OCI-LY7 (cell line): ENCODE results near the gene KCNJ11.

Source experiments
- EZH2phosphoT487 ChIP-seq: fragments of 200-600 bp; sonication (generic); IDR thresholded peaks from 2 replicates; pipeline ENCODE4 v1.6.1; 2018; ENCODE audit warnings: low read depth, borderline replicate concordance, mild to moderate bottlenecking, mixed run types, antibody characterized with exemption, low read length, moderate library complexity, mixed read lengths
- TF ChIP-seq, protein P1 (sequence below): fragments of 200-600 bp; sonication (generic); conservative IDR thresholded peaks from 2 replicates; pipeline ENCODE4 v1.5.1; 2014; ENCODE audit warnings: mild to moderate bottlenecking, antibody characterized with exemption, low read length, moderate library complexity, mixed read lengths

DNA sequence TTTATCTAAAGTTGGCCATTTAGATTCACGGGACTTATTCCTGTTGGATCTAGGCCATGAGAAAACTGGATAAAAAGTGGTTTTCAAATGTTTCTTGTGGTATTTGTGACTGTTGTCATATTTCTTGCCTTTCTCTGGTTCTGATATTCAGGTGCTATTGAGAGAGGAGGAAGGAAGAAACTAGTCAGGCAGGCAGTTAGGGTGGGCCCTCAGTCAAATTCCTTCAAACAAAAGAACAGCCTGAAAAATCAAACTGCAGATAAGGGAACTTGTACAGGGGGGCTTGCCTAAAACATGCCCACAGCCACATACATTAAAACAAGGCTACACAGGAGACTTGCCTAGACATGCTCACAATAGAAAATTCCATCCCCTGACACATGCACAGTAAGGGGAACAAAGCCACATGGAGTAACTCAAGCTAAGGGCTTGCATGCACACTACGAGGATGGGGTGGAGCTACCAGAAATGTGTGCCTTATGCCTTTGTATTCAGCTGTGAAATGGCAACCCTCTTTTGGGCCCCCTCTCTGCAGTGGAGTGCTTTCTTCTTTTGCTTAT is 18.7 kb downstream of the KCNJ11 start:
- TF ChIP-seq, protein P1, sequence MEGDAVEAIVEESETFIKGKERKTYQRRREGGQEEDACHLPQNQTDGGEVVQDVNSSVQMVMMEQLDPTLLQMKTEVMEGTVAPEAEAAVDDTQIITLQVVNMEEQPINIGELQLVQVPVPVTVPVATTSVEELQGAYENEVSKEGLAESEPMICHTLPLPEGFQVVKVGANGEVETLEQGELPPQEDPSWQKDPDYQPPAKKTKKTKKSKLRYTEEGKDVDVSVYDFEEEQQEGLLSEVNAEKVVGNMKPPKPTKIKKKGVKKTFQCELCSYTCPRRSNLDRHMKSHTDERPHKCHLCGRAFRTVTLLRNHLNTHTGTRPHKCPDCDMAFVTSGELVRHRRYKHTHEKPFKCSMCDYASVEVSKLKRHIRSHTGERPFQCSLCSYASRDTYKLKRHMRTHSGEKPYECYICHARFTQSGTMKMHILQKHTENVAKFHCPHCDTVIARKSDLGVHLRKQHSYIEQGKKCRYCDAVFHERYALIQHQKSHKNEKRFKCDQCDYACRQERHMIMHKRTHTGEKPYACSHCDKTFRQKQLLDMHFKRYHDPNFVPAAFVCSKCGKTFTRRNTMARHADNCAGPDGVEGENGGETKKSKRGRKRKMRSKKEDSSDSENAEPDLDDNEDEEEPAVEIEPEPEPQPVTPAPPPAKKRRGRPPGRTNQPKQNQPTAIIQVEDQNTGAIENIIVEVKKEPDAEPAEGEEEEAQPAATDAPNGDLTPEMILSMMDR = no peak
- no peak for TF ChIP-seq EZH2phosphoT487
